GM21737 (cell line): ENCODE data around the gene LSMEM2.
A peak's percentile ranks its signal among the peaks of the same experiment; 100 is the strongest.
"Not testable (repeated sequence)": the region's sequence is repeated elsewhere in the genome, so short reads cannot be mapped to it uniquely, and the experiment has no call there.

Experiments
- ATAC-seq: cut with Tn5 transposase; IDR thresholded peaks from one replicate; pipeline ENCODE4 v1.9.1; 2021; ENCODE audit warnings: mild to moderate bottlenecking, moderate library complexity; ENCODE audit not compliant: unreplicated experiment

LSMEM2 gene

GRCh38 chr3:50278880-50279224 is at the start of gene LSMEM2:
TSS of gene LSMEM2 (plus strand) at chr3:50279087. CDS start at chr3:50279114, 27 bp downstream.
- ATAC-seq: no peak

DNA sequence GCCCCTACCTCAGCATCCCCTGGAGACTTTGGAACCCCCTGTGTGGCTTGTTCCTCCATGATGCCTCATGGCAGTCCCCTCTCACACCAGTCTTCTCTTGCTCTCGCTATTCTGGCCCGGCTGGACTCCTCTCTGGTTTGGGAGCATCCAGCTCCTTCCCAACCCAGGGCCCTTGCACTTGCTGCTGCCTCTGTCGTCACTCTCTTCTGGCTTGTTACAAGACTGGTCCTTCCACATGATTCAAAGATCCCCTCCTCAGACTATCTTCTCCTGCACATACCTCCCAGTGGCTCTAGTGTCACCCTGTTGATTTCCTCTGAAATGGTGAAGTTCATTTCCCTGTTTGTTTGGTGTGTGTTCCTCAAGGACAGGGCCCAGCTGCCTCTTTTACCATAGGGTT is 49.4 kb upstream of the LSMEM2 start:
- ATAC-seq: no peak

DNA sequence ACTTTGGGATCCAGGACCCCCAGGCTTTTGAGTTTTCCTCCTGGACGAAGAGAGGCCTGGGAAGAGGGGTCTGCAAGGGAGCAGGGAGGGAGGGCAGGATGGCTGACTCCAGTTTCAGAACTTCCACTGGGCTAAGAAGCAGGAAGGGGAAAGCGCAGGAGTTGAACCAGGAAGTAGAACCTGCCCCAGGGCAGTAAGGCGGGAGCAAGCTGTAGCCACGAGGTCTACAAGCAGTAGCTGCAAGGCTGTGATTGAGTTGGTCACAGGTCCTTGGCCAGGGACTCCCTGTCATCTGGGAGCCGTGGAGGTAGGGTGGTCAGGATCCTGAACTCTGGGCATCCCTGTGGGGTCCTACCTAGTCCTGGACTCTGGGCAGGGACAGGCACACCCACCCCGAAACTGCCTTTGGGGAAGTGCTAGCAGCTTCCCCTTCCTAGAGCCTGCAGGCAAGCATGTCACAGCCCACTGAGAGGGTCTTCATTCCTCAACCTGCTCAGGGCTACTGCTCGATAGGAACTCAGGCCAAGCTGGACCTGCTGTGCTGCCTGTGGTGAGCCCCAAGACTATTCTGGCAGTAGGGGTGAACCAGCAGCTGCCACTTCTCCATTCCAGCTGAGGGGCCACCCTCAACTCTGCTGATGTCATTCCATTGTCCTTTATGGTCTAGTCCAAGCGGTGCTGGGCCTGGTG is 48.6 kb upstream of the LSMEM2 start:
- ATAC-seq: no peak

GRCh38 chr3:50230794-50231125 is 48.1 kb upstream of the LSMEM2 start:
- ATAC-seq: no peak

DNA sequence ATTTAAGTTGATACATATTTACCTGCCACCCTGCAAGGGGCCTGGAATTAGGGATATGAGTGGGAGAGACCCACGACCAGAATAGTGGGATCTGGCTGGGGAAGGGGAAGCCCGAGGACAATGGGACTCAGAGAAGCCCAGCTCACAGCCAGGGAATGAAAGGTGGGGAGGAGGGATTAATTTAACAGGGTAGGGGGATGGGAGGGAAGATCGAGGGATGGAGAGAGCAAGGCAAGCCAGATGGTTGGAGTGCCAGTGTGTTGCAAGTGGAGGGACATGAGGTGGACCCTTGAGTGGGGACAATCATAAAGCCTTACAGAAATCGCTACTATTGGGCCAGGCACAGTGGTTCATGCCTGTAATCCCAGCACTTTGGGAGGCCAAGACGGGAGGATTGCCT is 47.3 kb upstream of the LSMEM2 start:
- ATAC-seq: no peak

- ATAC-seq: no peak
Measured at GRCh38 chr3:50232303-50232702, 46.6 kb upstream of the LSMEM2 start.

- no peak for ATAC-seq
Measured at GRCh38 chr3:50233176-50233575, 45.7 kb upstream of the LSMEM2 start.

- ATAC-seq: peak; percentile 90
Measured at GRCh38 chr3:50235716-50236483, 43.0 kb upstream of the LSMEM2 start, which contains the start of gene GNAI2. TSS of gene GNAI2 (plus strand) at chr3:50236204. CDS start at chr3:50236336, 132 bp downstream.

- ATAC-seq: no peak
Measured at GRCh38 chr3:50236484-50237132, 42.3 kb upstream of the LSMEM2 start.

DNA sequence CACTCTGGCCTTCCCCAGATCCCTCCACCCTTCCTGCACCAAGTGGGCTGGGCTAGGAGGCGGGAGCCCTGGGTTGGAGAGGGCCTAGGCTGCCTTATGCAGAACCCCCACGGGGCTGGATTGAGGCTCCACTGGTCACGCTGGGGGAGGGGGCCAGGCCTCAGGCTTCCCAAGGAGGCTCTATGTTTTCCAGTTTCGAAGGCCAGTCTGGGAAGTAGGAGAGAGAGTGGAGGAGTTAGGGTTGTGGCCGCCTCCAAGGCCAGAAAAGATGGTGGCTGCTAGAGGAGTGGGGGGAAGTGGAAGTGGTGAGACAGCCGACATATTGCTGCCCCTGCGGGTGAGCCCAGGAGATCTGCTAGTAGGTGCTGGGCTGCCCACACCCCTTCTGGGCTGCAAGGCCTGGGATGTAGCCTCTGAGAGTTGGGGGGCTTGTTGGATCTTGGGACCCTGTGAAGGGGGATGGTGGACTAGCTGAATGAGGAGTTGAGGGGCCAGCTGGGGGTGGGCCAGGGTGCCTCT is 41.7 kb upstream of the LSMEM2 start:
- ATAC-seq: no peak

DNA sequence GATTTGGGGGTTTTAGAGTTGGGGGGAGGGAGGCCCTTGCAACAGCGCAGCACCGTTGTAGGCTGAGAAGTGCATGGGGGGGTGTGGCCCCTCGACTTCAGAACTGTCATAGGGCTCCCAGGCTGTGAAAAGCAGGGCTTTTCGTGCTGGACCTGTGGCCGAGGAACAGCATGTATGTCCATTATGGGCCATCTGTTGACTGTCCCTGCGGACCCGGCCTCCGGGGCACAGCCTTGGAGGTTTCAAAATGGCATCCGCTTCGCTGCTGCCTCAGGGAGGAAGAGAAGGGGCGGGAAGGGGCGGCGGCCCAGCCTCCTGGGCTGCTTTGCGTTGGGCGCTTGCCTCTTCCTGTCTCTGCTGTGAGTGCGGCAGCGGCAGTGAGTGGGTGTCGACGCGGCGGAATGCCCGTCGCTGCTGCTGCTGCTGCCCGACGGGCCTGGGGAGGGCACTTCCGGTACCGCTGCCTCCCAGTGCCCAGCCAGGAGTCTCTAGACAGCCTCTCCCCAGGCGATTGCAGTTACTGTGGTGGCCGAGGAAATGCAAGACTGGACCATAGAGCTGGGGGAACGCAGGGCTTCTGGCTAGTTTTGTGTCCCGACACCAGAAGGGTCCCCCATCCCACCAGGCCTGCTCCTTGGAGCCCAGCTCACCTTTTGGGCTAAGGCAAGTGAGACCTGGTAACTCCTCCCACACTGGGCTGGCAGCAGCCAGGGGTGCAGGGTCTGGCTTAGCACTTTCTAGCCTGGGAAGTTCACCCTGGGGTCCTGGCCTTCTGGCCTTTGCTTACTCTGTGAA is 40.9 kb upstream of the LSMEM2 start:
- ATAC-seq: peak; percentile 27

DNA sequence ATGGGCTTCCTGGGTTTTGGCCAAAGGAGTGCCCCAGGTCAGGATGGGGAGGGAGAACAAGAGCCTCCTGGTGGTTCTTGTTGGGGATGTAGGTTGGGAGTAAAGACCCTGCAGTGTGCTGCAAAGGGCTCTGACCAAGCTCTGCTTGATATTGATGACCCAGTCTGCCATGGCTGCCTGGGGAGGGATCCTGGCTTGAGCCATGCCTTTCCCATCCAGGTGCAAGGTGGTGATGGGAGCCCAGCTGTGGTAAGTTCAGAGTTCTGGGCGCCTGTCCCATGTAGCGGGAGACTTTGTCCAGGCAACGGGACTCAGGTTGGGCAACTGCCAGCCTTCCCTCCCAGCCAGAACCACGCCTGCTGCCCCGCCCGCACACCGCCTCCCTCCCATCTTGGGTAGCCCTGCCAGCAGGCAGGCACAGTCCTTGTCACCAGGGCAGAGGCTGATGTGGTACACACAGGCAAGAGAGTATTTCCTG is 40.3 kb upstream of the LSMEM2 start:
- ATAC-seq: no peak

DNA sequence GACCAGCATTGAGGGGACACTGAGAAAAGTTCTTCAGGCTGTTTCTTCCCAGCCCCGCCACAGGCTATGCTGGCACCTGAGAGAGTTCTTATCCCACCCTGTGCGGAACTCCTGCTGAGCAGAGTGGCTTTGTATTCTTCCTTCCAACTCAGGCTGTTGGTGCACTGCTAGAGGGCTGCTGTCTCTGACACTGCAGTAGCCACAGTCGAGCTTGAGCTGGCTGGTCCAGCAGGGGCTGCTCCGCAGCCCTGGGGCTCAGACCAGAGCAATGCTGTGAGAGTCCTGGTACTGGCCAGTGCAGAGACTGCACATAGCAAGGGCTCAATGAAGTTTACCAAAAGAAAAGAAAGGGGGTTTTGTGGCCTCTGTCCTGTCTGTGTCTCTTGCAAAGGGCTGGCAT is 39.2 kb upstream of the LSMEM2 start:
- no peak for ATAC-seq

DNA sequence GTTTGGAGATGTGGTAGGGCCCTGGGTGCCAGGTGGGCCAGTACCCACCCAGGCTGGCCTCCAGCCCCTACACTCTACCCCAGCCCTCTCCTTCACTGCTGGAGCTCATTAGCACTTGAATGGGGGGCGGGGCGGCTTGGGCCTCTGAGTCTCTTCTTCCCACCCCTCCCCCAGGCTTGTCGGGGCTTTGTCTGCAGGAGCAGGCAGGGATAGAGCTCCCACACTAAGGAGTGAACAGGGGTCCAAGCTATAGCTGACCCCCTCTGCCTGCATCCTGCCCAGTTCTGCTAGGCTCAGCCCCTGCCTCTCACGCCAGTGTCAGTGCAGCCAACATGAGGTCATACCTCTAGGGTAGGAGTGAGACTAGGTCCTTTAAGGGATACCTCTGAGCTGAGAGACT is 37.7 kb upstream of the LSMEM2 start:
- ATAC-seq: no peak

DNA sequence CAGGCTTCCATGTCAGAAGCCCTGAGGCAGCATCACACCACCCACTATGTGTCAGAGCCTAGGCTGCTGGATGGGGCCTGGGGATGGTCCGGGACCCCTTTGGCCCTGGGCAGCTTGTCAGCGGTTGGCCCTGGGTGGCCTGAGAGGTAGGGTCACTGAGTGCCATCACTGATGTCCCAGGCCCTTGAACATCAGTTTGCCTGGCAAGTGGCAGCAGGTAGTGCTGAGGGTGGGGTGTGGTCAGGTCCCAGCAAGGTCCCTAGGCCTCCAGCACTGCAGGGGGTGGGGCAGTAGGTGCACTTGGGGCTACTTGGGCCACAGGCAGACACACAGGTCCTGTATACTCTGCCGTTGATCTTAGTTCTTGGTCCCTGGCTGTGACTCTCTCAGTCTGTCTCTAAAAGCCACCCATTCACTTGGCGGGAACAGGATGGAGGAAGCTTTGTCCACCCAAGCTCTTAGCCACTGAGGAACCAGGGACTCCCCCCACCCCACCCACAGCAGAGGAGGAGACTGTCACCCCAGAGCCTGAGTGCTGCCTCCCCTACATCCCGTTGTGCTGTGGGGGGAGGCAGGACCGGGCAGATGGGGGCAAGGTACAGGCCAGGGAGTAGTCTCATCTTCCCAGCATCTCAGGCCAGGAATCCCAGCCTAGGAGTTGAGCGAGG is 37.0 kb upstream of the LSMEM2 start:
- no peak for ATAC-seq

DNA sequence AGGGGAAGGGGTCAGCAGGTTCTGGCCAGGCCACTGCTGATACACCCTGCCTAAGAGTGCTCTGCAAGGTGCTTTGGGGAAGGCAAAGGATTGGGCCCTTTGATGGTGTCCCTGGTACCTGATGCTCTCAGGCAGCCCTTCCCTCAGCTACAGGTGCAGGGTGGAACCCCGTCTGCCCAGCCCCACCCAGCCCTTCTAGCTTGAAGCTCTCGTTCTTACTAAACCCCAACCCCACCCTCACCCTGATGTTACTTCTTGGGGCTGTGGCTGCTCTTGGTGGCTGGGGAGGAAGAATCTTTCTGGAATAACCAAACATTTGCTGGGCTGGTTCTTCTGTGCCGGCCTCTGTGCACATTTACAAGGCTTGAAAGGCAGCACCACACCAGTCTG is 36.5 kb upstream of the LSMEM2 start:
- ATAC-seq: no peak

GRCh38 chr3:50242851-50243542 is 35.9 kb upstream of the LSMEM2 start:
- ATAC-seq: no peak

DNA sequence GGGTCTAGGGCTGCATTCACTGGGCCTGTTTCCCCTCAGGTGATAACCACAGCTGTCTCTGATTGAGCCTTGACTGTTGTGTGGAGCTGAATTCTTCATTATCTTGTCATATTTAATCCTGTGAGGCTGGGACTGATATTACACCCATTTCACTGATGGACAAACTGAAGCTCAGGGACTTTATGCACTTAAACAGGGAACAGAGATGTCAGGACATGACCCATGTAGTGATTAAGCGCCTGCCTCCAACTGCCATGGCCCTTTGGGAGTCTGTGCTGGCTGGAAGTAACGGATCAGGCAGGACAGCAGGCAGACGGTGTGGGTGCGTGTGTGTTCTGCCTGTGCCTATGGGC is 35.4 kb upstream of the LSMEM2 start:
- no peak for ATAC-seq

- ATAC-seq: not testable (repeated sequence)
Measured at GRCh38 chr3:50244813-50245212, 34.1 kb upstream of the LSMEM2 start.

GRCh38 chr3:50245251-50245745 is 33.6 kb upstream of the LSMEM2 start:
- ATAC-seq: no peak
